ENCODE data around the gene ELMOD3. TPM values are rescaled to one million over a fixed set of nuclear protein-coding genes. Genes with fewer than 3 reads are reported as not detected.

The ELMOD3 gene
- total and polyA plus RNA-seq, 4 donors = 9.5 to 38.3 (median 21.8) TPM

DNA sequence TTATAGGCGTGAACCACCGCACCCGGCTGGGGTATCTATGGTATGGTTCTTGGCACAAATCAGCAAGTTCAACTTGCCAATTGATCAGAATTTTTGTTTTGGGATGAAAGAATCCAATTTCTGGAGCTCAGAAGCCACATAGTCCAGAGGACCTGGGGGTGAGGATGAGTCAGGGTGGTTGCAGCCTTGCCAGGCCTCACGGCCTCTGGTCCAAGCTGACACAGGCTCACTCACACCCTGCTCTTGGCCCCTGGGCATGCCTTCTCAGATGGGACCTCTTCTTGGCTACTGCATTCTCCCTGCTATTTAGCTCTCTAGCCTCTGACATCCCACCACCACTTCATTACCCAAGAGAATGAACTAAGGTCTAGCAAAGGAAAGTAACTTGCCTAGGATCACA, 39.3 kb downstream of the ELMOD3 start:
- Histone ChIP-seq H3K4me1 (ENCODE audit: control insufficient read depth in 1 of 2, insufficient read depth in 2 of 2, low read length in 2 of 2) (no peaks in the 10 kb centered on the region), H3K36me3 (ENCODE audit: control insufficient read depth in 1 of 2, insufficient read depth in 2 of 2, low read length in 1 of 2) (peaks cover 0 to 1% of the 10 kb centered on the region in 2 donors), H3K9me3 (ENCODE audit: control insufficient read depth, low read length) (no peaks in the 10 kb centered on the region), H3K27ac (ENCODE audit: low read depth in 1 of 2, low read length in 2 of 2) (no peak overlapping the region), H3K4me3 (ENCODE audit: low read length in 2 of 2) (no peak overlapping the region), H3K27me3 (ENCODE audit: control insufficient read depth in 1 of 2, insufficient read depth in 2 of 2, low read length in 1 of 2) (no peaks in the 10 kb centered on the region)
- intact Hi-C loops (cut with DNase I) = no loop called here
- WGBS, 2 donors = 84 to 89% methylated on average over 4 of the region's 4 CpGs
- ATAC-seq (ENCODE audit: low FRiP score) = no peak
- DNase-seq = peak in 1 of 2 donors; percentile 71

GRCh38 chr2:85394261-85394681, 39.7 kb downstream of the ELMOD3 start:
- Histone ChIP-seq H3K4me3 (ENCODE audit: low read length in 2 of 2) (no peak overlapping the region), H3K27ac (ENCODE audit: low read depth in 1 of 2, low read length in 2 of 2) (no peak overlapping the region), H3K36me3 (ENCODE audit: control insufficient read depth in 1 of 2, insufficient read depth in 2 of 2, low read length in 1 of 2) (peaks cover 0 to 1% of the 10 kb centered on the region in 2 donors), H3K9me3 (ENCODE audit: control insufficient read depth, low read length) (no peaks in the 10 kb centered on the region), H3K27me3 (ENCODE audit: control insufficient read depth in 1 of 2, insufficient read depth in 2 of 2, low read length in 1 of 2) (no peaks in the 10 kb centered on the region), H3K4me1 (ENCODE audit: control insufficient read depth in 1 of 2, insufficient read depth in 2 of 2, low read length in 2 of 2) (no peaks in the 10 kb centered on the region)
- DNase-seq (peak in 1 of 2 donors; percentile 81), ATAC-seq (ENCODE audit: low FRiP score) (no peak)
- 37 to 55% methylated on average over 4 of the region's 4 CpGs for WGBS, 2 donors
- intact Hi-C loops (cut with DNase I) = no loop called here

GRCh38 chr2:85394976-85395375, 40.4 kb downstream of the ELMOD3 start:
- Histone ChIP-seq H3K9me3 (ENCODE audit: control insufficient read depth, low read length) (no peaks in the 10 kb centered on the region), H3K27me3 (ENCODE audit: control insufficient read depth in 1 of 2, insufficient read depth in 2 of 2, low read length in 1 of 2) (no peaks in the 10 kb centered on the region), H3K27ac (ENCODE audit: low read depth in 1 of 2, low read length in 2 of 2) (no peak overlapping the region), H3K4me3 (ENCODE audit: low read length in 2 of 2) (no peak overlapping the region), H3K4me1 (ENCODE audit: control insufficient read depth in 1 of 2, insufficient read depth in 2 of 2, low read length in 2 of 2) (no peaks in the 10 kb centered on the region), H3K36me3 (ENCODE audit: control insufficient read depth in 1 of 2, insufficient read depth in 2 of 2, low read length in 1 of 2) (peaks cover 0 to 1% of the 10 kb centered on the region in 2 donors)
- WGBS, 2 donors = 89 to 94% methylated on average over 6 of the region's 6 CpGs
- intact Hi-C loops (cut with DNase I) = no loop called here
- DNase-seq (peak in 1 of 2 donors; percentile 32), ATAC-seq (ENCODE audit: low FRiP score) (no peak)

DNA sequence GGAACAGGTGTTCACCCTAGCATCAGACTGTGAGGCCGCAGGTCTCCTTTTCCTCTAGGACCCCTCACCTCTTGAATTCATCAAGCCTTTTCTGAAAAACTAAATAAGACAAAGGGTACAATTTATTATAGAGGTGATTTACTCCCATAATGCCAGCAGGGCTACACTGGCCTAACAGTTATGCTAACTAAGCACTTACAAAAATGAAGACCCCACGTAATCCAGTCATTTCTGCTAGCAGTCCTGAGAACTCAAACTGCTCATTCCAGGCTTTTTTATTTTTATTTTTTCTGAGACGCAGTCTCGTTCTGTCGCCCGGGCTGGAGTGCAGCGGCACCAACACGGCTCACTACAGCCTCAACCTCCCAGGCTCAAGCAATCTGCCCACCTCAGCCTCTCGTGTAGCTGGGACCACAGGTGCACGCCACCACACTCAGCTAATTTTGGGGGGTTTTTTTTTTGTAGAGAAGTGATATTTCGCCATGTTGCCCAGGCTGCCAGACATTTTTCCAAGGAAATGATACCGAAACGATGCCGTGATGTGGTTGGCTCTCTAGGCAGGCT, 41.4 kb downstream of the ELMOD3 start:
- Histone ChIP-seq H3K4me3 (ENCODE audit: low read length in 2 of 2) (no peak overlapping the region), H3K27me3 (ENCODE audit: control insufficient read depth in 1 of 2, insufficient read depth in 2 of 2, low read length in 1 of 2) (no peaks in the 10 kb centered on the region), H3K9me3 (ENCODE audit: control insufficient read depth, low read length) (no peaks in the 10 kb centered on the region), H3K4me1 (ENCODE audit: control insufficient read depth in 1 of 2, insufficient read depth in 2 of 2, low read length in 2 of 2) (no peaks in the 10 kb centered on the region), H3K36me3 (ENCODE audit: control insufficient read depth in 1 of 2, insufficient read depth in 2 of 2, low read length in 1 of 2) (no peaks in the 10 kb centered on the region), H3K27ac (ENCODE audit: low read depth in 1 of 2, low read length in 2 of 2) (peak overlapping the region in 1 of 2 donors; percentile 22)
- WGBS, 2 donors = 86 to 92% methylated on average over 14 of the region's 14 CpGs
- DNase-seq (peak in 1 of 2 donors; percentile 62), ATAC-seq (ENCODE audit: low FRiP score) (no peak)
- intact Hi-C loops (cut with DNase I) = no loop called here

GRCh38 chr2:85396531-85397470, 42.2 kb downstream of the ELMOD3 start:
- no peak overlapping the region for H3K4me3 ChIP-seq (ENCODE audit: low read length in 2 of 2)
- ATAC-seq (ENCODE audit: low FRiP score) (no peak), DNase-seq (peak in 1 of 2 donors; percentile 36)
- intact Hi-C loops (cut with DNase I) = no loop called here
- no peaks in the 10 kb centered on the region for H3K4me1 ChIP-seq (ENCODE audit: control insufficient read depth in 1 of 2, insufficient read depth in 2 of 2, low read length in 2 of 2)
- no peaks in the 10 kb centered on the region for H3K27me3 ChIP-seq (ENCODE audit: control insufficient read depth in 1 of 2, insufficient read depth in 2 of 2, low read length in 1 of 2)
- H3K27ac ChIP-seq (ENCODE audit: low read depth in 1 of 2, low read length in 2 of 2) = peak overlapping the region; percentile 5 to 64
- WGBS, 2 donors = 34 to 36% methylated on average over 5 of the region's 5 CpGs
- no peaks in the 10 kb centered on the region for H3K36me3 ChIP-seq (ENCODE audit: control insufficient read depth in 1 of 2, insufficient read depth in 2 of 2, low read length in 1 of 2)
- no peaks in the 10 kb centered on the region for H3K9me3 ChIP-seq (ENCODE audit: control insufficient read depth, low read length)

DNA sequence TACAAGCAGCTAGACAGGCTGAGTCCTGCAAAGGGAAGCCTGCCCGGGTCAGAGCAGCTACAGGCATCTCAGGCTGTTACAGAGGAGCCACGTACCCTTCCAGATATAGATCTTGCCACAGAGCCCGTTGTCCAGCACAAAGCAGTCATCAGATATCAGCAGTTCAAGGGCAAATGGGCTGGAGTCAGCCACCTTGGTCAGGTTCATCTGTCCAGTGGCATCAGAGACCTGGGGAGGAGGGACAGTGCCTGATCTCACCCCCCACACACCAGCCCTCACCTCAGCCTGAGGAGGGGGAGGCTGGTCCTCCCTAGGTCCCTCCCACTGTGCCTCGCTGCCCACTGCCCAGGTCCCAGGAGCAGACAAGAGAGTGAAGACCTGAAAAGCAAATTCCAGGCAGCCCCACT, 43.4 kb downstream of the ELMOD3 start:
- Histone ChIP-seq H3K27me3 (ENCODE audit: control insufficient read depth in 1 of 2, insufficient read depth in 2 of 2, low read length in 1 of 2) (no peaks in the 10 kb centered on the region), H3K27ac (ENCODE audit: low read depth in 1 of 2, low read length in 2 of 2) (no peak overlapping the region), H3K9me3 (ENCODE audit: control insufficient read depth, low read length) (no peaks in the 10 kb centered on the region), H3K4me1 (ENCODE audit: control insufficient read depth in 1 of 2, insufficient read depth in 2 of 2, low read length in 2 of 2) (no peaks in the 10 kb centered on the region), H3K36me3 (ENCODE audit: control insufficient read depth in 1 of 2, insufficient read depth in 2 of 2, low read length in 1 of 2) (no peaks in the 10 kb centered on the region), H3K4me3 (ENCODE audit: low read length in 2 of 2) (no peak overlapping the region)
- intact Hi-C loops (cut with DNase I) = no loop called here
- ATAC-seq (ENCODE audit: low FRiP score) (no peak), DNase-seq (peak in 1 of 2 donors; percentile 33)
- whole genome bisulfite sequencing, 2 donors = 93 to 99% methylated on average over 4 of the region's 4 CpGs

GRCh38 chr2:85398426-85399182, 44.0 kb downstream of the ELMOD3 start:
- WGBS, 2 donors = 94% methylated on average over 8 of the region's 8 CpGs
- Histone ChIP-seq H3K4me1 (ENCODE audit: control insufficient read depth in 1 of 2, insufficient read depth in 2 of 2, low read length in 2 of 2) (no peaks in the 10 kb centered on the region), H3K9me3 (ENCODE audit: control insufficient read depth, low read length) (no peaks in the 10 kb centered on the region), H3K27ac (ENCODE audit: low read depth in 1 of 2, low read length in 2 of 2) (no peak overlapping the region), H3K4me3 (ENCODE audit: low read length in 2 of 2) (no peak overlapping the region), H3K27me3 (ENCODE audit: control insufficient read depth in 1 of 2, insufficient read depth in 2 of 2, low read length in 1 of 2) (no peaks in the 10 kb centered on the region), H3K36me3 (ENCODE audit: control insufficient read depth in 1 of 2, insufficient read depth in 2 of 2, low read length in 1 of 2) (no peaks in the 10 kb centered on the region)
- intact Hi-C loops (cut with DNase I) = no loop called here
- DNase-seq (peak; percentile 33 to 64), ATAC-seq (ENCODE audit: low FRiP score) (peak; percentile 24)

- H3K27me3 ChIP-seq (ENCODE audit: control insufficient read depth in 1 of 2, insufficient read depth in 2 of 2, low read length in 1 of 2) = no peaks in the 10 kb centered on the region
- intact Hi-C loops (cut with DNase I) = no loop called here
- no peaks in the 10 kb centered on the region for H3K9me3 ChIP-seq (ENCODE audit: control insufficient read depth, low read length)
- H3K36me3 ChIP-seq (ENCODE audit: control insufficient read depth in 1 of 2, insufficient read depth in 2 of 2, low read length in 1 of 2) = no peaks in the 10 kb centered on the region
- H3K27ac ChIP-seq (ENCODE audit: low read depth in 1 of 2, low read length in 2 of 2) = no peak overlapping the region
- DNase-seq (no peak), ATAC-seq (ENCODE audit: low FRiP score) (no peak)
- 96 to 98% methylated on average over 8 of the region's 8 CpGs for WGBS, 2 donors
- no peaks in the 10 kb centered on the region for H3K4me1 ChIP-seq (ENCODE audit: control insufficient read depth in 1 of 2, insufficient read depth in 2 of 2, low read length in 2 of 2)
- H3K4me3 ChIP-seq (ENCODE audit: low read length in 2 of 2) = no peak overlapping the region
These were observed 44.5 kb downstream of the ELMOD3 start for GRCh38 chr2:85399183-85399455.
